ENCODE data around the gene MAPK12.
"Not testable (repeated sequence)": the region's sequence is repeated elsewhere in the genome, so short reads cannot be mapped to it uniquely, and the experiment has no call there.

Gene MAPK12

DNA sequence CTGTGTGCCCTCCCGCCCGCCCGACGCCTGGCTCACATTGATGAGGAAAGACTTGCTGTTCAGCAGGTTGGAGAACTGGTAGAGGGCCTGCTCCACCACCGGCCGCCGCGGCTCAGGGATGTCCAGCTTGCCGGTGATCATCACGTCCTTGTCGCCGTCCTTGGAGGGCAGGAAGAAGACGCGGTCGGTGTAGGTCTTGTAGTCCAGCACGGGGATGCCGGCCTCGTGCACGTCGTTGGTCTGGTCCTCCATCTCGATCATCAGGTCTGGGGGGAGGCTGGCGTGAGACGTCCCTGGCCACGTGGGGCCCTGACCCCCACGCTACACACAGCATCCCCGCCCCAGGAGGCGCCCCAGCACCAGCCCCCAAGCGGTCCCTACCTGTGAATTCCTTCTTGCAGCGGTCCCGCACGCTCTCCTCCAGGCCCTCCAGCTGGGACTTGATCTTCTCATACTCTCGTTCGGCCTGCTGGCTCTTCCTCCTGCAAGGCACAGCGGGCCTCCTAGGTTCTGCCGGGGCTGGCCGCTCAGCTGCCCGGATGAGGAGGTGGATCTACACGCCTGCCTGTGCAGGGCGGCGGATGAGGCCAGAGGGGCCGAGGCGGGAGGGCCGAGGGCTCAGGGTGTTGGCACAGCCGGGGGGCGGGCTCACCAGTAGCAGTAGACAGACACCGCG is 19.4 kb upstream of the MAPK12 start:
- DNase-seq, result no peak

DNA sequence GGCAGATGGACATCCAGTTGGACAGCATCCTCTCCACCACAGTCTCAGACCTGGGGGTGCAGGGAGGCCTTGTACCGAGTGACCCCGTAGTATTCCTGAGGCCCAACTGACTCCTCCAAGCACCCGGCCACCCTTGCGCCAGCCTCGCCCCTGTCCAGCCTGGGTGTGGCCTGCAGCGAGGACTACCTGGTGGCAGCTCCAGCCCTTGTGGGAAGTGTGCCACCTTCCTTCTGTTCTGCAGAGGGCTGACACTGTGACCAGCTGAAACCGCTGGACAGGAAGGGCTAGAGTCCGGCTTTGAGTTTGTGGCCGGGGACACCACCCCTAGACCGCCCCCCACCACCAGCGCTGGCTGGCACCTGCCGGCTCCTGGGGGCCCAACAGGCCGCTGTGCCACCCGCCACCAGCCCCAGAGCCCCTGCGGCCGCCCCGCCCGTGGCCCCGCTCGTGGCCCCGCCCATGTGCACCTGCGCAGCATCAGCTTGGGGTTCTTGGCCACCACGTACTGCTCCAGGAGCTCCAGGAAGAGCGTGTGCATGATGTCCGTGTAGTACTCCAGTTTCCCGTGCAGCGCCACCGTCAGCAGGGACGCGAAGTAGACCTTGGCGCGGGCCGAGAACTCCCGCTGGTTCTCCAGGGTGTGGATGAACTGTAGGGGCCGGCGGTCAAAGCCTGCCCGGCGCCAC is 18.7 kb upstream of the MAPK12 start:
- no peak for DNase-seq

DNA sequence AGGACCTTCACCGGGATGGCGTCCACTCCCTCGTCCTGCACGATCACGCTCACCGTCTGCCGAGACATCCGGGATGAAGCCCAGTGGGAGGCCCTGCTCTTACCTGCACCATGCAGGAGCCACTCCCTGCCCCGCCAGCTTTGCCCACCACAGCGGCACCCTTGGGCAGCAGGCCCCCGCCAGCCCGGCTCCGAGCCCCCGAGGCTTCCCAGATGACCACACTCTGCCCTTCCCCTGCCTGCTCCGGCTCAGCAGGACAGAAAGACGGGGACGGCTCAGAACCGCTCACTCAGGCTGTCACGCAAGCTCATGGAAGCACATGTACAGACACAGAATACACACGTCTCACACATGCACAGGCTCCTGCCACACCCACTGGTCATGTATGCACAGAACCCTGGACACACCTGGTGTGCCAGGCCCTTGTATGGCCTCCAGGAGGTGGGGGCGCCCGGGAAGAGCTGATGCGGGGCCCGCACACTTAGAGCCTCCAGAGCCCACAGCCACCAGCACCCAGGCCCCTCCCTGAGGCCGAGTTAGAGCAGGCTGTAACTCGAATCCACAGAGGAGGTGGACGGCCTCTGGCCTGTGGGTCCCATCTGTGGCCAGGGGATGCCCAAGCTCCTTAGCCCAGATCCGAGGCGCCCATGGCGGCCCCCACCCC is 17.6 kb upstream of the MAPK12 start:
- DNase-seq, result no peak

DNA sequence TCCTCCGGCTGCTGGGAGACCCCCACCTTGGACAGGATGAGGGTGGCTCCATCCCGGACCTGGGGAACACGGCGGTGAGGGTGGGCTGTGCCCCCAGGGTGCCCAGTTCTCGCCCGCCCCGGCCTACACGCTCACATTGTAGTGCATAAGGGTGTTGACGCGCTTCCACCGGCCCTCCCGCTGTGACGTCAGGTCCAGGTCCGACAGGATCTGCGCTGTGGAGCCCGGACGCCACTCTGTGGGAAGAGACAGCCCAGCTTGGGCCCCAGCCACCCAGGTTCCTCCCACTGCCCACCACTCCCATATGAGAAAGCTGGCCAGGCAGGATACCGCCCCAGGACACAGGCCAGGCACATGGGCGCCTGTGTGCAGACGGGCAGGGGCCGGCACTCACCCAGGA is 17.0 kb upstream of the MAPK12 start:
- no peak for DNase-seq

DNA sequence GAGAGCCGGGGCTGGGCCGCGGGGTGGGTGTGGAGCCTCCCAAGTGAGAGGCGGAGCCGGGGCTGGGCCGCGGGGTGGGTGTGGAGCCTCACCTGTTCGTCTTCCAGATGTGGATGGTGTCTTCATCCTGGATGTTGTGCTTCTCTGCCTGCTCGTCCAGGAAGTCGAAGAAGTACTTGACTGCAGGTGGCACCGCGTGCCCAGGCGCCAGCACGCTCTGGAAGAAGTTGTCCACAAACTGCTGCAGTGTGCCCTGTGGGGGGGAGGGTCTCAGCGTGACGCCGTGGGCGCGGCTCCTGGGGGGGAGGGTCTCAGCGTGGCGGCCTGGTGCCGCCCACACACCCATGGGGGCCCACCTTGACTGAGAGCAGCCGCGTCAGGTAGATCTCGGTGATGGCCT is 16.3 kb upstream of the MAPK12 start:
- DNase-seq, result no peak

DNA sequence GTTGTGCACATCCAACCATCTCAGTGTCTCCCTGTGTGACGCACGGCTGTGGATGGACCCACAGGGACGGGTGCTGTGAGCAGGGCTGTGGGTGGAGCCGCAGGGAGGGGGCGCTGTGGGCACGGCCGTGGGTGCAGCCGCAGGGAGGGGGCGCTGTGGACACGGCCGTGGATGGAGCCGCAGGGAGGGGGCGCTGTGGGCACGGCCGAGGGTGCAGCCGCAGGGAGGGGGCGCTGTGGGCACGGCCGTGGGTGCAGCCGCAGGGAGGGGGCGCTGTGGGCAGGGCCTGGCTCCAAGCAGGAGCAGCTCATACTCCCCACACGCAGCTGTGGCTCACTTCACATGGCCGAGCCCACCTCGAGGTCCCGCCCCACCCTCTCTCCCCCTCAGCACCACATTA is 14.7 kb upstream of the MAPK12 start:
- DNase-seq, result peak; percentile 50

DNA sequence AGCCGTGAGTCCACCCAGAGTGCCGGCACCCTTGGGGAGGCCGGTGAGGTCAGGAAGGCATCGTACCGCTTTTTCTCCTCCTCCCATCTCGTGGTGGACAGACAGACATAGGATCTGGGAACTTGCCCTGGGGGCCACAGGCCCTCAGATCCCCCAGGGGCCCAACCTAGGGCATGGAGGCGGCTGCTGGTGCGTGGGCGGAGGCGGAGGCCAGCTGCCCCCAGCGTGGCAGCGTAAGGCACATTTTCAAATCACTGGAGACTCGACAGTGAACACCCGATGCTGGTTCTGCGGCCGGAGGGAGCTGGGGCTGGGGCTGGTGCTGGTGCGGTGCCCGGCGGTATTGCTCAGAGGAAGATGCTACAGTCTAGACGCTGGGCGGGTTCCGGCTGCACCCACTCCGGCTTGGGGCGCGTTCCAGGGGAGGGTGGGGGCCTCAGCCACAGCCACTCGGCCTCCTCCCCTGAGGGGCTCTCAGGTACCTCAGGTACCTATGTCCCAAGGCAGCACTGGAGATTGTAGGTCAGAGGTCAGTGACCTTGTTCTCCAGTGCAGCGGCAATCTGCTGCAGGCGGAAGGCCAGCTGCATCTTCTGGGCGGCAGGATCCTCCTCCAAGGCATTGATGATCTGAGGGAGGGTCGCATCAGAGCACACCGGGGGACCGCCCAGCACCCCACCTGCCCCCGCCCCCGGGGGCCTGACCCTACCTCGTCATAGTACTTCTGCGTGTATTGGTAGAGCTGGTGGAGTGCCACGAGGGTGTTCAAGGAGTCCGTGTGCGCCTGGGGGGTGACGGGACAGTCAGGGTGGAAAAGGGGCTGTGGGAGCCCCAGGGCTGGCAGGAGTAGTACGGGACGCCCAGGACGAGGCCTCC is 13.9 kb upstream of the MAPK12 start:
- no peak for DNase-seq

DNA sequence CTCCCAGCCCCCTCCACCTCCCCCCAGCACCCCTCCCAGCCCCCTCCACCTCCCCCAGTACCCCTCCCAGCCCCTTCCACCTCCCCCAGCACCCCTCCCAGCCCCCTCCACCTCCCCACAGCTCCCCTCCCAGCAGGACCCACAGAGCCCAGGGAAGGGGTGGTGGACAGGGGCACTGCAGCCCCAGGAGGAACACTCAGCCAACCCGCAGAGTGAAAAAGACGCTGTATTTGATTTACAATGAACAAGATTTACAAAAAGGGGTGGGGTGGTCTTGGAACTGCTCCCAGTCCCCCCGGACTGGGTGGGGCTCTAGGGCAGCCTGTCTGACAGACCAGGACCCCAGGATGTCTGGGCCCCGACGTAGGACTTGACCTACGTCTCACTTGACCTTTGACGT is 13.3 kb upstream of the MAPK12 start:
- DNase-seq, result no peak

DNA sequence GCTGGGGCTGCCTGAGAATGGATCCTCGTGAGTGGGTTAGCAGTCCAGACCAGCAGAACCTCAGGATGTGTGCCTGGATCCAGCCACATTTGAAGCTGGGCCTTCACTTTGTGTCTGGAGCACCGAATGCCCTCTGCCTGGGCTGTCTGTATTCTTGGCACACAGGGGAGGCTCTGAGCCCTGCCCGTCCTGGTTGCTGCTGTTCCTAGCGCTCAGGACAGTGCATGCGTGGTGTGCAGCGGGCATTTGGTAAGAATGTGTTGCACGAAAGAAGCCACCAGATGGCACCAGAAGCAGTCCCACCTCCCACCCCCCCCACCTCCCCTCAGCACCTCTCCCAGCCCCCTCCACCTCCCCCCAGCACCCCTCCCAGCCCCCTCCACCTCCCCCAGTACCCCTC is 12.8 kb upstream of the MAPK12 start:
- DNase-seq, result peak; percentile 62

DNA sequence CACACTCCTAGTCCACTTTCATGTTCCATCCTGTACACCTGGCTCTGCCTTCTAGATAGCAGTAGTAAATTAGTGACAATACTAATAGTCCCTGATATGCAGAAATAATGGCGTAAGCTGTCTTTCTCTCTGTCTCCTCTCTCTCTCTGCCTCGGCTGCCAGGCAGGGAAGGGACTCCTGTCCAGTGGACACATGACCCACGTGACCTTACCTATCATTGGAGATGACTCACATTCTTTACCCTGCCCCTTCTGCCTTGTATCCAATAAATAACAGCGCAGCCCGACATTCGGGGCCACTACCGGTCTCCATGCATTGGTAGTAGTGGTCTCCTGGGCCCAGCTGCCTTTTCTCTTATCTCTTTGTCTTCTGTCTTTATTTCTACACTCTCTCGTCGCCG is 12.3 kb upstream of the MAPK12 start:
- not testable (repeated sequence) for DNase-seq

DNA sequence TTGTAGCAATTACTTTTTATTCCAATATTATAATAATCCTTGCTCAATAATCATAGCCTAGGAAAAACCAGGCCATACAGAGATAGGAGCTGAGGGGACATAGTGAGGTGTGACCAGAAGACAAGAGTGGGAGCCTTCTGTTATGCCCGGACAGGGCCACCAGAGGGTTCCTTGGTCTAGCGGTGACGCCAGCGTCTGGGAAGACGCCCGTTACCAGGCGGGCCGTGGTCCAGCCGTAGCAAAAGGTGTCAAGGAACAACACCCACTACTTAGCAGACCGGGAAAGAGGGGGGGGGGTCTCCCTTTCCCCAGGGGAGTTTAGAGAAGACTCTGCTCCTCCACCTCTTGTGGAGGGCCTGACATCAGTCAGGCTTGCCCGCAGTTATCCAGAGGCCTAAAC is 11.9 kb upstream of the MAPK12 start:
- not testable (repeated sequence) for DNase-seq

DNA sequence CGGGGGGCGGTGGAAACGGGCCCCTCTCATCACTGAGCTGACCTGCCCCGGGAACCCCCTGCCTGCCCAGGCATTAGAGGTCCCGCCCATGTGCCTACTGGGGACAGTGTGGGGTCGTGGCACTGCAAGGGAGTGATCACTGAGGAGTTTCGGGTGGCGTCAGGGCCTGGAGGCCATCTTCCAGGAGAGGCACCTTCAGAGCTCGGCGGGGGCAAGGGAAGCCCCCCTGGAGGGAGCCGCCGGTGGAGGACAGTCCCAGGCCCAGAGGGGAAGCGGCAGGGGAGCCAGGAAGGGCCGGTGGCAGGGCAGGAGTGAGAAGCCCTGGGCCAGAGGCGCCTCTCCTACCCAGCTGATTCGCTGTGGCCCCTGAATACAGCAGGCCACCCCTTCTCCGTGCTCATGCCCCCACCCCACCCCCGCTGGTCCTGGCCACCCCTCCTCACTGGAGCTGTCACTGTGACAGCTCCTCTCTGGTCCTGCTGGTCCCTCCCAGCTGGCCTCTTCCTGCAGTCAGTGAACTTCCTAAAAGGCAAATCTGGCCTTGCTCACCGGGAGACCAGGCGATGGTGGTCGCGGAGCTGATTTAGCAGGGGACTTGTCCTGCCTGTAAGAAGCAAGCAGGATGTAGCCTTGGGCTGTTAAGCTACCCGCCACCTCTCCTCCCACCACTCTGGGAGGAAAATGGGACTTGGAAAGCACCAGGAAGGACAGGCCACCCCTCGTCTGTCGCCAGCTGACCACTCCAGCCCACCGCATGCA is 10.7 kb upstream of the MAPK12 start:
- no peak for DNase-seq

DNA sequence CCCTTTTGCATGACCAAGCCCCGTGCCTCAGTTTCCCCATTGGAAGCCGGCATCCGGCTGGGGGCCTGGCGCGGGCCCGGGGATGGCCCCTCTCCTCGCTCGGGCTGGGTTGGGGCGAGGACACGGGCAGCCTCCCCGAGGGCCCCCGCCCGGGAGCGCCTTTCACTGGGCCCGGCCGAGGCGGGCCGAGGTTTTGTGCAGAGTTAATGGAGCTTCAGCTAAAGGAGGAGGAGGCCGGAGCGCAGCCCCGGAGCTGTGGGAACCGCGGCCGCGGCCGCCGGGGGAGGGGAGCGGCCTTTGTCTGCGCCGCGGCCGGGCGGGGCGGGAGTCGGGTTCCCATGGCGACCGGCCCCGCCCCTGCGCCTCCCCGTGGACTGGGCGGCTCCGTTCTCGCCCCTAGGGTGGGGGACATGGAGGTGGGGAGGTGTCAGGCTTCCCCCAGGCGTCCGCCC is 10.1 kb upstream of the MAPK12 start:
- peak; percentile 68 for DNase-seq

DNA sequence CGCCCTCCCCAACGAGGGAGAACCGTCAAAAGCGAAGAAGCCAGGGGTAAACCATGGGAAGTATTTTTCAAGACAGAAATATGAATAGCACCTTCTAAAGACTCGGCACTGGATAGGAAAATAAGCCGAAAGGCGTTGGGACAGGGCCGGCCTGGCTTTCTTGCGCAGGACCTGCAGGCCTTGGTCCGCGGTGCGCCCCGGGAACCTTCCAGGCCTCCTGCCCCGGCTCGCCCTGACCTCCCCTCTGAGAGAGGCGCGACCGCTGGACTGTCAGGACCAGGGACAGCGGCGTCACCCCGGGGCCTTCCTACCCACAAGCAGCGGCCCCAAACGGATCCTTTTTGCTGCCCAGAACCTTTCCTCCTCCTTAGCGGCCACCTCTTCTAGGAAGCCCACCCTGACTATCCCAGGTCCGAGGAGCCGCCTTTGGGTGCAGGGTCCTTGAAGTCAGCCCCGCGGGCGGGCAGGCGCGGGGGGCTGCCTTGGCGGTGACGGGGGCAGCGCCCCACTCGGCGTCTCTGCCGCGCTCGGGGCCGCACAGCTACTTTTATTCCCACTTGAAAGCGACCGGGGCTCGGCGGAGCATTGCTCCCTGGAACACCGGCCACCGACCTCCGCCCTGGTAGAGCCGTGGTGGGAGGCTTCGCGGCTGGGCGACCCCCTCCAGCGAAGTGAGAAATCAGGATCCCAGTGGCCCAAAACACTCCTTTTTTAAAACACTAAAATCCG is 9.3 kb upstream of the MAPK12 start:
- DNase-seq, result peak; percentile 57

DNA sequence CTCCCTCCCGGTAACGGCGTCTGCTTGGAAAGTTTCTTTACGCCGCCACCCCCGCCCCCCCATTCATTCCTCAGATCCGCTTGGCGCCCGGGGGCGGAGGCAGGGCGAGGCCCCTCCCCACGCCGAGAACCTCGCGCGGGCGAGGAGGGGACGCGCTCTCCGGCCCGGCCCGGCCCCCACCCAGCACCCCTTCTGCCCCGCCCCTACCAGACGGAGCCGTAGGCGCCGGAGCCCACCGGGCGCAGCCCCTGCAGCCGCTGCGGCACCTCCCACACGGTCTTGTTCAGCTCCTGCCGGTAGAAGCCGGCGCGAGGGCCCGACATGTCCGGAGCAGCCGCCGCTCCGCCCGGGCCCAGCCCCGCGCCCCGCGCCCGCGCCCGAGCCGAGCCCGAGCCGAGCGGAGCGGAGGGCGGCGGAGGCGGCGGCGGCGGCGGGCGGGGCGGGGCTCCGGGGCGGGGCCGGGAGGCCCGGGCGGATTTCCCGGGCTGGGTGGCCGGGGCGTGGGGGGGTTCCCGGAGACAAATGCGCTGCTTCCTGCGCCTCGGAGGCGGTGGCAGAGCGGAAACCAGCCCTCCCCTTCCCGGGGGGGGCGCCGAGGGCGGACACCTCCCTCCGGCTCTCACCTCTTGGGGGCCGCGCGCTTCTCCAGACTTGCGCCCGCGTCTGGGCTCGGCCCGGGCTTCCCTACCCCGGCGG is 8.6 kb upstream of the MAPK12 start, which contains the start of gene MAPK11:
MAPK11 (minus strand) TSS at position 411 of the 696 bp plus-strand sequence; CDS start at position 323, 88 bp downstream.
- DNase-seq, result peak; percentile 59

DNA sequence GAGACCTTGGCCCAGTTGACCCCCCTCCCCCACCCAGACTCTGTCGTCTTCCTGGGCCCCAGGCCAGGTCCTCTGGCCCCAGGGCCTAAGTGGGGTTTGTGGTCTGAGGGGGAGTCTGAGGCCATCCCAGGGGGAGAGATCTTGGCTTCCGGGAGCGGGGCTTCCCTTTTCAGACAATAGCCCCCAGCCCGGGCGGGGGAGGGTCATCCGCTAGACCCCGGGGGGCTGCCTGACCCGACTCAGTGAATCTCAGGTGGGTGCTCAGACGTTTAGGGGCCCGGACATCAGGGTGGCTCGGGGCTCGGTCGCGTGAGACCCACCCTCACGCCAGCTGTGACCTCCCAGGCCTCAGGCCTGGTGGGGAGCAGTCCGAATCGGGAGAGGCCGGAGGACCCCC is 8.1 kb upstream of the MAPK12 start:
- DNase-seq, result no peak

DNA sequence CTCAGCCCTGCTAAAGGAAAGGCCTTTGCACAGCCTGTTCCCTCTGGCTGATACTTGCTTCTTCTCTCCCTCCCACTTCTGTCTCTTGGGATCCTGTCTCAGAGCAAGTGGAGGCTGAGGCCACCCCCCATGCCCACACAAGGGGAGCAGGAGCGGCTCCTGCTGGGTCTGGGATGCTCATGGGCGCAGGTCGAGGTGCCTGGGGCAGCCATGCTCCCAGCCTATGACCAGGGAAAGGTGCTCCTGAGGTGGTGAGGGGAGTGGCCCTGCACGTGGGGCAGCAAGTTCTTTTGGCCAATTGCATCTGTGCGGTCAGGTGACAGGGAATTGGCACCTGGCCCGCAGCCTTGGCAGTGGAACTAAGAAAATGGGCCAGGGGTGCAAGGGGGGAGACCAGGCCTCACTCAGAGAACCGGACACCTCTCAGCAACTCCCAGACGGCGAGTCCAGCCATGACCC is 7.2 kb upstream of the MAPK12 start:
- DNase-seq, result no peak

DNA sequence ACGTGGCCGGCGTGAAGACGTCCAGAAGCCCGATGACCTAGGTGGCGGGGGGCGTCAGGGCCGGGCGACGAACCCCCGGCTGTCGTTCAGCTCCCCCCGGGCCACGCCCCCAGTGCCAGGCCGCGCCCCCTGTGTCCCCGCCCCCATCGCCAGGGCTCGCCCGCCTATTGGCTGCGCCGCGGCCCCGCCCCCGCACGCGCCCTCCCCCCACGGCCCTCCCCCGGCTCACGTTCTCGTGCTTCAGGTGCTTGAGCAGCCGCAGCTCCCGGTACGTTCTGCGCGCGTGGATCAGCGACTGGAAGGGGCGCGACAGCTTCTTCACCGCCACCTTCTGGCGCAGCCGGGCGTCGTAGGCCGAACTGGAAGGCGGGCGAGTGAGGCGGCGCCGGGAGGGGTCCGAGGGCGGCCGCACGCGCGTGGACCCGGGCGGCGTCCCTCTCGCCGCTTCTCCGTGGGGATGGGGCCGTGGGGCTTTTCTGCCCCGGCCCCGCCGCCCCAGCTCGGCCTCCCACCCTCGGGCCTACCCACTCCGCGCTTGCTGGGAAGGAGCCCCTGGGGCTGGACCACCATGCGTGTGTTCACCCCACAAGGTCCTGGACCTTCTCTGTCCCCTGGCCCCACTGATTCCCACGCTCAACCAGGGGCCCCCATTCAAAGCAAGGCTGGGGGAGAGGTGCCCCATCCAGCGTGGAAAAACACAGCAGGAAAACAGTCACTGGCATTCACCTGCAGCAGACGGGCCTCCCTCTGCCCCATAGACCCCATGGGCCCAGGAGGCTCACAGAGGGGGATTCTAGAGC is 6.3 kb upstream of the MAPK12 start:
- peak; percentile 65 for DNase-seq

DNA sequence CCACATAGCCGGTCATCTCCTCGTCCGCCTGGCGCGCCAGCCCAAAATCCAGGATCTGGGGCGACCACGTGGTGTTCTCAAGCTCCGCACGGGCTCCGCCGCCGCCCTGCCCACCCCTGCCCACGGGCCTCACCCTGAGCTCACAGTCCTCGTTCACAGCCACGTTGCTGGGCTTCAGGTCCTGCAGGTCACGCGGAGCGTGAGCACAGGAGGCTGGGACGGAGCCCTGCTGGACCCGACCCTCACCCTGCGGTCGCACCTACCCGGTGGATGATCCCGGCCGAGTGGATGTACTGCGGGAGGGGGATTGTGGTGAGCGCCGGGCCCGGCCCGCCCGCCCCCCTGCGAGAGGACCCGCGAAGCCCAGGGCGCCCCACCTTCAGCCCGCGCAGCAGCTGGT is 5.5 kb upstream of the MAPK12 start:
- no peak for DNase-seq
